ENCODE measurements around the gene CCDC121.

GRCh38 chr2:27582695-27583389 lies 46.0 kb downstream of the CCDC121 start, which contains the start of gene ZNF512:
- TF ChIP-seq, protein P1, sequence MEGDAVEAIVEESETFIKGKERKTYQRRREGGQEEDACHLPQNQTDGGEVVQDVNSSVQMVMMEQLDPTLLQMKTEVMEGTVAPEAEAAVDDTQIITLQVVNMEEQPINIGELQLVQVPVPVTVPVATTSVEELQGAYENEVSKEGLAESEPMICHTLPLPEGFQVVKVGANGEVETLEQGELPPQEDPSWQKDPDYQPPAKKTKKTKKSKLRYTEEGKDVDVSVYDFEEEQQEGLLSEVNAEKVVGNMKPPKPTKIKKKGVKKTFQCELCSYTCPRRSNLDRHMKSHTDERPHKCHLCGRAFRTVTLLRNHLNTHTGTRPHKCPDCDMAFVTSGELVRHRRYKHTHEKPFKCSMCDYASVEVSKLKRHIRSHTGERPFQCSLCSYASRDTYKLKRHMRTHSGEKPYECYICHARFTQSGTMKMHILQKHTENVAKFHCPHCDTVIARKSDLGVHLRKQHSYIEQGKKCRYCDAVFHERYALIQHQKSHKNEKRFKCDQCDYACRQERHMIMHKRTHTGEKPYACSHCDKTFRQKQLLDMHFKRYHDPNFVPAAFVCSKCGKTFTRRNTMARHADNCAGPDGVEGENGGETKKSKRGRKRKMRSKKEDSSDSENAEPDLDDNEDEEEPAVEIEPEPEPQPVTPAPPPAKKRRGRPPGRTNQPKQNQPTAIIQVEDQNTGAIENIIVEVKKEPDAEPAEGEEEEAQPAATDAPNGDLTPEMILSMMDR (IDR thresholded peaks at IDR 0.05; ENCODE audit: low read length) = no peak
- no peak for TF ChIP-seq EZH2 (IDR thresholded peaks at IDR 0.05; ENCODE audit: borderline replicate concordance, low read length)

Data from OCI-LY1 (cell line).